ENCODE results near the gene EPB41L1. TPM values are rescaled to one million over a fixed set of nuclear protein-coding genes. Genes with fewer than 3 reads are reported as not detected.

The EPB41L1 gene
- total RNA-seq, 2 donors from 2014 or later: 32.3 to 36.7 TPM

DNA sequence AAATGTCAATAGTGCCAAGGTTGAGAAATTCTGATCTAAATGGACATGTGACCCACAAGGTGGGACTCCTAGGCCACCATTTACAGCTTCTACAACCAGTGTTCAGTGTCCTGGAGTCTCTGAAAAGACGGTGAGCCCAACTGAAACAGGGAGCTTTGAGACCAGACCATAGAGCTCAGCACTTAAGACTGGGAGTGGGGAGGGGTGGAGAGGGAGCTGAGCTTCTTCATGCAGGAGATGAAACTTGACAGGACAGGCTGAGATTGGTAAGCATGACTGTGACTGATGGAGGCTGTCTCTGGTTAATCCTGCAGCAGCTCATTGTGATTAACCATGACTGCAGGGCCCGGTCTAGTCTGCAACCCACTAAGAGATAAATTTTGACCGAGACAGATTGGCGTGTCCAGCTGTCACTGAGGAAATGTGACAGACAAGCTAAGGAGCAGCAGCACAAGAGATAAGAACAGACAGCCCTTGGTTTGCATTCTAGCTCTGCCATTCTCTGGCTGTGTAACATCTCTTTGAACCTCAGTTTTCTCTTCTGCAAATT is 80.3 kb downstream of the EPB41L1 start:
- Mint-ChIP-seq H3K27ac (no peak overlapping the region), H3K4me1 (peaks cover 14% of the 10 kb centered on the region), H3K36me3 (ENCODE audit: low read depth) (peaks cover 13% of the 10 kb centered on the region), H3K4me3 (no peak overlapping the region), H3K9me3 (no peaks in the 10 kb centered on the region), H3K27me3 (ENCODE audit: insufficient read depth) (peaks cover 9% of the 10 kb centered on the region)
- no peak overlapping the region for H3K4me3 ChIP-seq (ENCODE audit: low read length)
- H3K4me1 ChIP-seq (ENCODE audit: control insufficient read depth, insufficient read depth, low read length): peaks cover 7% of the 10 kb centered on the region
- DNase-seq: no peak
- peaks cover 14% of the 10 kb centered on the region for H3K36me3 ChIP-seq (ENCODE audit: control insufficient read depth, insufficient read depth, low read length)
- 95 to 97% methylated on average over 3 to 4 of the region's 4 CpGs for WGBS, 2 experiments (ENCODE audit: insufficient coverage in 1 of 2, insufficient read length in 1 of 2)
- TF ChIP-seq, protein P1, sequence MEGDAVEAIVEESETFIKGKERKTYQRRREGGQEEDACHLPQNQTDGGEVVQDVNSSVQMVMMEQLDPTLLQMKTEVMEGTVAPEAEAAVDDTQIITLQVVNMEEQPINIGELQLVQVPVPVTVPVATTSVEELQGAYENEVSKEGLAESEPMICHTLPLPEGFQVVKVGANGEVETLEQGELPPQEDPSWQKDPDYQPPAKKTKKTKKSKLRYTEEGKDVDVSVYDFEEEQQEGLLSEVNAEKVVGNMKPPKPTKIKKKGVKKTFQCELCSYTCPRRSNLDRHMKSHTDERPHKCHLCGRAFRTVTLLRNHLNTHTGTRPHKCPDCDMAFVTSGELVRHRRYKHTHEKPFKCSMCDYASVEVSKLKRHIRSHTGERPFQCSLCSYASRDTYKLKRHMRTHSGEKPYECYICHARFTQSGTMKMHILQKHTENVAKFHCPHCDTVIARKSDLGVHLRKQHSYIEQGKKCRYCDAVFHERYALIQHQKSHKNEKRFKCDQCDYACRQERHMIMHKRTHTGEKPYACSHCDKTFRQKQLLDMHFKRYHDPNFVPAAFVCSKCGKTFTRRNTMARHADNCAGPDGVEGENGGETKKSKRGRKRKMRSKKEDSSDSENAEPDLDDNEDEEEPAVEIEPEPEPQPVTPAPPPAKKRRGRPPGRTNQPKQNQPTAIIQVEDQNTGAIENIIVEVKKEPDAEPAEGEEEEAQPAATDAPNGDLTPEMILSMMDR (conservative IDR thresholded peaks at IDR 0.05): no peak
- no peak overlapping the region for H3K27ac ChIP-seq (ENCODE audit: low read depth, low read length)
- no peaks in the 10 kb centered on the region for H3K9me3 ChIP-seq (ENCODE audit: control insufficient read depth, low read length)
- H3K27me3 ChIP-seq (ENCODE audit: control insufficient read depth, insufficient read depth, low read length, poor library complexity, severe bottlenecking): no peaks in the 10 kb centered on the region
- no peak overlapping the region for H3K9ac ChIP-seq (ENCODE audit: extremely low read depth, low read length, poor library complexity, severe bottlenecking)

DNA sequence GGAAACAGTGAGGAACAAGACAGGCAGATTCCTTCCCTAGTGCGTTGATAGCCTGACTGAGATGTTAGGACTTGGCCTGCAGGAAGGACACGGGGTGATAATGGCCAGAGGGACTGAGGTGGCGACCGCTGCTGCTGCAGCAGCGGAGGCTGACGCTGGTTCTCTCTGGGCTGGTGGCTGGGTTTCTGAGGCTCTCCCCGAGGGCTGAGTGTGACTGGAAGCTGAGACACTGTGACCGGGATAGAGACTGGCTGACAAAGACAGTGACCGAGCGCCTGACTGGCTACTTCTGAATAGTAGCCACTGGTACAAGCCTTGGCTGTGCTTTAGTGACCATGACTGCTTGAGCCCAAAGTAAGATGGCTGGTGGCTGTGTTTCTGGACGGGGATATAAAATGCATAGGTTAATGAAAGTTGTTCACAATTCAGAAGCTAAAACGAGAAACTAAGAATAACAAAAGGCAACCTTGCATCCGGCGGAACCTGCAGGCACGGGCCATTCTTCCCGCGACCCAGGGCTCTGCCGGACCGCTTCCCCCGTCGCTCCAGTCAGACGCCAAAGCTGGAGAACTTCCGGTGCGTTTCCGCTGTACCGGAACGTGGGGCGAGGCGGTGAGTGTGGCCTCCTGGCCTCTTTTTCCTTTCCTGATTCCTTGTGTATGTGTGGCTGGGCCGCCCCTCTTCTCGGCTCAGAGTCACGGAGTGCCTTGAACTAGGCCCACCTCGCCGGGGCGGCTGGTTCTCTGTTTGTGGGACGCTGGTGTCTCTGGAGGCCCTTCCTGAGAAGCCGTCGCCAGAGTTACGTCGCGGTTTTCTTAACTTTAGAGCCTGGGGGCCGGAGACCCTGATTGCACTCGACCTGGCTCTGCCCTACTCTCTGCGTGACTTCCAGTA is 81.6 kb downstream of the EPB41L1 start, which contains the start of gene AAR2:
Gene AAR2 (plus strand): TSS at position 587 of the 894 bp plus-strand sequence. CDS start 3,391 bp downstream, outside the sequence.
- Histone ChIP-seq H3K36me3 (ENCODE audit: control insufficient read depth, insufficient read depth, low read length) (peaks cover 27% of the 10 kb centered on the region), H3K27me3 (ENCODE audit: control insufficient read depth, insufficient read depth, low read length, poor library complexity, severe bottlenecking) (no peaks in the 10 kb centered on the region), H3K27ac (ENCODE audit: low read depth, low read length) (peak within 1 kb of the TSS; percentile 82), H3K4me3 (ENCODE audit: low read length) (peak within 1 kb of the TSS; percentile 99), H3K9me3 (ENCODE audit: control insufficient read depth, low read length) (no peaks in the 10 kb centered on the region), H3K4me1 (ENCODE audit: control insufficient read depth, insufficient read depth, low read length) (peaks cover 7% of the 10 kb centered on the region), H3K9ac (ENCODE audit: extremely low read depth, low read length, poor library complexity, severe bottlenecking) (peak within 1 kb of the TSS; percentile 85)
- H3K27ac Mint-ChIP-seq: peak within 1 kb of the TSS; percentile 97
- H3K27me3 Mint-ChIP-seq (ENCODE audit: insufficient read depth): peaks cover 9% of the 10 kb centered on the region
- peaks cover 24% of the 10 kb centered on the region for H3K36me3 Mint-ChIP-seq (ENCODE audit: low read depth)
- H3K9me3 Mint-ChIP-seq: no peaks in the 10 kb centered on the region
- DNase-seq: peak; percentile 92
- H3K4me1 Mint-ChIP-seq: peaks cover 14% of the 10 kb centered on the region
- 19 to 22% methylated on average over 31 to 44 of the region's 44 CpGs for WGBS, 2 experiments (ENCODE audit: insufficient coverage in 1 of 2, insufficient read length in 1 of 2)
- H3K4me3 Mint-ChIP-seq: peak within 1 kb of the TSS; percentile 85
- TF ChIP-seq, protein P1 (conservative IDR thresholded peaks at IDR 0.05): no peak

DNA sequence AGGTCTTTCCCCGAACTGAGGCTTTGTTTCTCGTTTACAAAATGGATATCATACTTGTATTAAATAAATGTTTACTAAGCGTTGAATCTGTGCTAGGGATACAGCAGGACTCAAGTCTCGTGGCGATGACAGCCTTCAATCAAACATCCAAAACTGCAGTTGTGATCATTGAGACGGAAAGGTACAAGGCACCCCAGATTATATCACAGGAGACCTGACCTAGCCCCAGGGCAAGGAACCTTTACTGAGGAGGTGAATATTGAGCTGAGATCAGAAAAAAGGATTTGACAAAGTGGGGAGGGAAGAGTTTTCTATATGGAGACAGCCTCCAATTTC is 82.2 kb downstream of the EPB41L1 start:
- peak overlapping the region; percentile 99 for H3K4me3 ChIP-seq (ENCODE audit: low read length)
- DNase-seq: no peak
- H3K36me3 Mint-ChIP-seq (ENCODE audit: low read depth): peaks cover 31% of the 10 kb centered on the region
- H3K27ac ChIP-seq (ENCODE audit: low read depth, low read length): no peak overlapping the region
- 4 to 10% methylated on average over 3 to 5 of the region's 6 CpGs for WGBS, 2 experiments (ENCODE audit: insufficient coverage in 1 of 2, insufficient read length in 1 of 2)
- H3K4me1 Mint-ChIP-seq: peaks cover 14% of the 10 kb centered on the region
- no peaks in the 10 kb centered on the region for H3K27me3 ChIP-seq (ENCODE audit: control insufficient read depth, insufficient read depth, low read length, poor library complexity, severe bottlenecking)
- H3K9me3 ChIP-seq (ENCODE audit: control insufficient read depth, low read length): no peaks in the 10 kb centered on the region
- TF ChIP-seq, protein P1 (conservative IDR thresholded peaks at IDR 0.05): no peak
- H3K9ac ChIP-seq (ENCODE audit: extremely low read depth, low read length, poor library complexity, severe bottlenecking): peak overlapping the region; percentile 85
- H3K36me3 ChIP-seq (ENCODE audit: control insufficient read depth, insufficient read depth, low read length): peaks cover 33% of the 10 kb centered on the region
- H3K4me3 Mint-ChIP-seq: peak overlapping the region; percentile 85
- H3K27ac Mint-ChIP-seq: peak overlapping the region; percentile 97
- H3K9me3 Mint-ChIP-seq: no peaks in the 10 kb centered on the region
- H3K4me1 ChIP-seq (ENCODE audit: control insufficient read depth, insufficient read depth, low read length): peaks cover 7% of the 10 kb centered on the region
- peaks cover 9% of the 10 kb centered on the region for H3K27me3 Mint-ChIP-seq (ENCODE audit: insufficient read depth)
